Breast epithelium (tissue), 4 donors: ENCODE results near the gene KIF26B. TPM values are rescaled to one million over a fixed set of nuclear protein-coding genes. Genes with fewer than 3 reads are reported as not detected.

ENCODE experiments used
- DNase-seq, 2 donors: peaks; one replicate each; pipeline ENCODE4 v3.0.0-alpha.2; 2019; ENCODE audit warnings: low spot score in 2 of 2
- H3K27ac ChIP-seq, 2 donors: fragments of 200-600 bp; sonication (generic) in 1 of 2; one replicate each; pipeline ENCODE4 v1.5.1; 2016 to 2019; ENCODE audit warnings: mild to moderate bottlenecking in 1 of 2
- H3K27me3 ChIP-seq, 2 donors: fragments of 200-600 bp; sonication (generic) in 1 of 2; one replicate each; pipeline versions ENCODE4 v1.5.1 to v1.6.0; 2017 to 2019; ENCODE audit warnings: control low read depth in 1 of 2, mild to moderate bottlenecking in 1 of 2
- H3K36me3 ChIP-seq: fragments of 200-600 bp; one replicate; pipeline ENCODE4 v1.5.1; 2019
- H3K4me1 ChIP-seq, 2 donors: fragments of 200-600 bp; sonication (generic); one replicate each; pipeline ENCODE4 v1.5.1; 2016 to 2019; ENCODE audit warnings: control low read depth in 1 of 2
- H3K4me3 ChIP-seq, 3 donors: fragments of 200-600 bp; sonication (generic); 1 replicate in 2 of 3; 2 replicates in 1 of 3; pipeline ENCODE4 v1.5.1; 2016 to 2019; ENCODE audit warnings: mild to moderate bottlenecking in 3 of 3, moderate library complexity in 2 of 3
- H3K9me3 ChIP-seq, 2 donors: fragments of 200-600 bp; sonication (generic) in 1 of 2; one replicate each; pipeline ENCODE4 v1.5.1; 2016 to 2019; ENCODE audit warnings: control low read depth in 1 of 2
- CTCF ChIP-seq, 3 donors: fragments of 450-650 bp; IDR thresholded peaks; one replicate each; pipeline ENCODE4 v1.5.1; 2016 to 2017; ENCODE audit warnings: antibody characterized with exemption in 3 of 3, mild to moderate bottlenecking in 3 of 3, moderate library complexity in 3 of 3
- POLR2A ChIP-seq: fragments of 450-650 bp; IDR thresholded peaks from one replicate; pipeline ENCODE4 v1.6.1; 2016; ENCODE audit warnings: antibody characterized with exemption, mild to moderate bottlenecking, moderate library complexity
- POLR2AphosphoS5 ChIP-seq, 3 donors: sonication (generic); formaldehyde crosslinking; IDR thresholded peaks; one replicate each; pipeline ENCODE4 v1.6.1; 2017; ENCODE audit warnings: antibody characterized with exemption in 3 of 3
- intact Hi-C: fragments of 100-400 bp; cut with DNase I; formaldehyde crosslinking; loops from one replicate; pipeline ENCODE4 v1.15.1; 2023; ENCODE audit warnings: low total_unique reads
- total RNA-seq, 3 donors: library from RNA; depleted of rRNA; stranded (reverse); fragments of >200 nt; gene quantifications; one replicate each; pipeline ENCODE4 v1.1.0, GENCODE V29; 2016

KIF26B gene
- total RNA-seq, 3 donors from 2014 or later = 0.32 to 1.0 (median 0.33) TPM

- intact Hi-C loops = no loop called here
- H3K36me3 ChIP-seq = no peaks in the 10 kb centered on the region
- no peak overlapping the region for H3K27ac ChIP-seq
- H3K4me3 ChIP-seq = no peak overlapping the region
- no peak for TF ChIP-seq POLR2A
- no peaks in the 10 kb centered on the region for H3K27me3 ChIP-seq
- no peak for DNase-seq
- no peaks in the 10 kb centered on the region for H3K4me1 ChIP-seq
- H3K9me3 ChIP-seq = no peaks in the 10 kb centered on the region
Measured at GRCh38 chr1:245489838-245490237, 335.1 kb downstream of the KIF26B start.

DNA sequence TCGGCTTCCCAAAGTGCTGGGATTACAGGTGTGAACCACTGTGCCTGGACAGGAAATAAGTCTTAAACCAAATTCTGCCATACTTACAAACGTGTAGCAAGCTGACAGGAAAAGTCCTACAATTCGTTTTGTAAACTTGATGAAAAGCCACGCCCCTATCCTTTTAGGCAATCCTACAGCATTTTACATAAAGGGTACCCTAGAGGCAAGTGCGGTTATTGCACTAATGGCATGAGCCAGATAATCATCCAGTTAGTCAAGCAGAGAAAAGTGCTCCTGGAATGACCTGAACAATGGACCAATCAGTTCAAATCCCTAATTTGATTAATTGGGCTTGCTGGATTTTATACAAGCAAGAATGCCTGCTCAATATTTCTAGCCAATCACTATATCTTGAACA is 338.2 kb downstream of the KIF26B start:
- H3K36me3 ChIP-seq = no peaks in the 10 kb centered on the region
- H3K9me3 ChIP-seq = no peaks in the 10 kb centered on the region
- H3K27ac ChIP-seq = no peak overlapping the region
- H3K4me3 ChIP-seq = no peak overlapping the region
- intact Hi-C loops = no loop called here
- no peak for DNase-seq
- TF ChIP-seq CTCF (IDR thresholded peaks at IDR 0.05) (no peak), POLR2A (no peak), POLR2AphosphoS5 (IDR thresholded peaks at IDR 0.05) (no peak)
- H3K27me3 ChIP-seq = no peaks in the 10 kb centered on the region
- no peaks in the 10 kb centered on the region for H3K4me1 ChIP-seq

DNA sequence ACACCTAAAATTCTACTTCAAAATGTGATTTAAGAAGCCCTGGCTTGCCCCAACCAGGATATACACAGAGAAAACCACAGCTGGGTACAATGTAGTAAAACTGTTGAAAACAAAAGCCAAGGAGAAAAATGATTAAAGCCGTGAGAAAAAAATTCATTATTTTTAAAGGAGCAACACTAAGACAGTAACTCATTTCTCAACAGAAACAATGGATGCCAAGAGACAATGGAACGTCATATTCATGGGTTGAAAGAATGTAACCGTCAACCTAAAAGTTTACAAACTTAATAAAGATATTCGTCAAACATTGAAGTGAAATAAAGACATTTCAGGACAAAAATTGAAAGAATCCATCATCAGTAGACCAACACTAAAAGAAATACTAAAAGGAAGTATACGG is 340.9 kb downstream of the KIF26B start:
- no peaks in the 10 kb centered on the region for H3K27me3 ChIP-seq
- no peak overlapping the region for H3K4me3 ChIP-seq
- no peak overlapping the region for H3K27ac ChIP-seq
- H3K4me1 ChIP-seq = no peaks in the 10 kb centered on the region
- intact Hi-C loops = no loop called here
- TF ChIP-seq POLR2A = no peak
- TF ChIP-seq CTCF (IDR thresholded peaks at IDR 0.05) = no peak
- TF ChIP-seq POLR2AphosphoS5 (IDR thresholded peaks at IDR 0.05) = no peak
- no peaks in the 10 kb centered on the region for H3K9me3 ChIP-seq
- H3K36me3 ChIP-seq = no peaks in the 10 kb centered on the region
- no peak for DNase-seq

DNA sequence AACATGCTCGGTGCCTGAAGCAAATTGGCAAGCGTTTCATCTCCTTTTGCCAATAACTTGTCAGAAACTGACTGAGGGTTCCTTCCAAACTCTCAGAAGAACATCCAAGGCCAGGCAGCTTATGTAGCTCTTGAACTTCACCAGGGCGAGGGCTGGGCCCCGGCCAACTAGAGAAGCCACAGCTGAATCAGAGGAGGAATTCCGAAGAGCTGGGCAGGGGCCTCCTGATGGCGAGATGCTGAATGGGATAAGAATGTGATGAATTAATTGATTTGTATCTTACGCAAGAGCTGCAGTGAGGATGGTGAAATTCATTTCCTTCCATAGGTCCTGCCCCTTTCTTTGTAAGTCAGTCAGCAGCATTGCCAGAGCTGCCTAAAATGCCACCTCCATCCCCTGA is 345.8 kb downstream of the KIF26B start:
- H3K4me3 ChIP-seq = no peak overlapping the region
- no peaks in the 10 kb centered on the region for H3K9me3 ChIP-seq
- intact Hi-C loops = no loop called here
- no peaks in the 10 kb centered on the region for H3K4me1 ChIP-seq
- H3K27me3 ChIP-seq = no peaks in the 10 kb centered on the region
- no peak for DNase-seq
- TF ChIP-seq POLR2AphosphoS5 (IDR thresholded peaks at IDR 0.05) (no peak), CTCF (IDR thresholded peaks at IDR 0.05) (no peak), POLR2A (no peak)
- H3K27ac ChIP-seq = no peak overlapping the region
- no peaks in the 10 kb centered on the region for H3K36me3 ChIP-seq

GRCh38 chr1:245501633-245502032 is 346.8 kb downstream of the KIF26B start:
- Histone ChIP-seq H3K4me3 (no peak overlapping the region), H3K27ac (no peak overlapping the region), H3K36me3 (no peaks in the 10 kb centered on the region), H3K27me3 (no peaks in the 10 kb centered on the region), H3K4me1 (no peaks in the 10 kb centered on the region), H3K9me3 (no peaks in the 10 kb centered on the region)
- no peak for DNase-seq
- TF ChIP-seq POLR2A = no peak
- no peak for TF ChIP-seq POLR2AphosphoS5 (IDR thresholded peaks at IDR 0.05)
- no peak for TF ChIP-seq CTCF (IDR thresholded peaks at IDR 0.05)
- intact Hi-C loops = no loop called here

DNA sequence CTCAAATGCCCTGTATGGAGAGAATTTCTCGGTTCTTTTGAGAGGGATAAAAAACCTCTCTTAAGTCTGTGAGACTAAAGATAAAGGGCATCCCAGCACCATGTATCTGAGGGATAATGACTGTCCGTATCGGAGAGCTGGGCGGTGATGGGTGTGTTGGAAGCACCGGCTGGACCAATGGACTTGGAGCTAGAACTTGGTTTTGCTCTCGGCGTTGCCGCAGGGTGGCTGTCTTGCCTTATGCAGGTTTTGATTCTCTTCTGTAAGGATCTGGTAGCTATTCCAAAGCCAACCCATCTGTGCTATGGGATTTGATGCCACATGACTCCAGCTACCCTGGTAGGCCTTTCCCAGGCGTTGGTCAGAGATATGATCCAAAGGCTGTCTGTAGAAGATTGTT is 348.8 kb downstream of the KIF26B start:
- intact Hi-C loops = no loop called here
- Histone ChIP-seq H3K4me1 (no peaks in the 10 kb centered on the region), H3K9me3 (no peaks in the 10 kb centered on the region), H3K27me3 (no peaks in the 10 kb centered on the region), H3K4me3 (no peak overlapping the region), H3K27ac (no peak overlapping the region), H3K36me3 (no peaks in the 10 kb centered on the region)
- no peak for DNase-seq
- no peak for TF ChIP-seq POLR2A
- TF ChIP-seq CTCF (IDR thresholded peaks at IDR 0.05) = no peak
- no peak for TF ChIP-seq POLR2AphosphoS5 (IDR thresholded peaks at IDR 0.05)
